Measurements from ENCODE around the gene IL1RAPL2.
"Not testable (repeated sequence)": the region's sequence is repeated elsewhere in the genome, so short reads cannot be mapped to it uniquely, and the experiment has no call there.

Gene IL1RAPL2

GRCh38 chrX:104565791-104566680 is at the start of gene IL1RAPL2:
TSS of gene IL1RAPL2 (plus strand) at chrX:104566199.
- DNase-seq = no peak

- no peak for DNase-seq
Observed at GRCh38 chrX:104522386-104522785, 43.6 kb upstream of the IL1RAPL2 start.

GRCh38 chrX:104523858-104524257 is 42.1 kb upstream of the IL1RAPL2 start:
- no peak for DNase-seq

- no peak for DNase-seq
Observed at GRCh38 chrX:104539081-104539480, 26.9 kb upstream of the IL1RAPL2 start.

- DNase-seq = not testable (repeated sequence)
Observed at GRCh38 chrX:104542447-104542846, 23.6 kb upstream of the IL1RAPL2 start.

GRCh38 chrX:104564335-104564734 is 1.7 kb upstream of the IL1RAPL2 start:
- DNase-seq = no peak

GRCh38 chrX:104564921-104565703 is 887 bp upstream of the IL1RAPL2 start:
- no peak for DNase-seq

- DNase-seq = no peak
Observed at GRCh38 chrX:104566681-104567501, 892 bp downstream of the IL1RAPL2 start.

GRCh38 chrX:104567506-104567905 is 1.5 kb downstream of the IL1RAPL2 start:
- DNase-seq = no peak

- no peak for DNase-seq
Observed at GRCh38 chrX:104568304-104568915, 2.4 kb downstream of the IL1RAPL2 start.

- no peak for DNase-seq
Observed at GRCh38 chrX:104618106-104618895, 52.3 kb downstream of the IL1RAPL2 start.

- no peak for DNase-seq
Observed at GRCh38 chrX:104621781-104622180, 55.8 kb downstream of the IL1RAPL2 start.

GRCh38 chrX:104641176-104641575 is 75.2 kb downstream of the IL1RAPL2 start:
- DNase-seq = no peak

GRCh38 chrX:104647084-104647483 is 81.1 kb downstream of the IL1RAPL2 start:
- DNase-seq = no peak

GRCh38 chrX:104659005-104659744 is 93.2 kb downstream of the IL1RAPL2 start:
- no peak for DNase-seq

GRCh38 chrX:104660092-104660491 is 94.1 kb downstream of the IL1RAPL2 start:
- DNase-seq = no peak

GRCh38 chrX:104662694-104663093 is 96.7 kb downstream of the IL1RAPL2 start:
- no peak for DNase-seq

GRCh38 chrX:104665691-104666090 is 99.7 kb downstream of the IL1RAPL2 start:
- no peak for DNase-seq

- no peak for DNase-seq
Observed at GRCh38 chrX:104668550-104668949, 102.6 kb downstream of the IL1RAPL2 start.

GRCh38 chrX:104669063-104669462 is 103.1 kb downstream of the IL1RAPL2 start:
- DNase-seq = no peak

GRCh38 chrX:104670051-104670450 is 104.1 kb downstream of the IL1RAPL2 start:
- no peak for DNase-seq

All from bone marrow (tissue), 2 donors.